GM18505 (cell line): ENCODE measurements around the gene HELZ.
"Not testable (repeated sequence)": the region's sequence is repeated elsewhere in the genome, so short reads cannot be mapped to it uniquely, and the experiment has no call there.

Source experiments
- ATAC-seq: cut with Tn5 transposase; IDR thresholded peaks from one replicate; pipeline ENCODE4 v1.9.1; 2021; ENCODE audit not compliant: unreplicated experiment
- POLR2A ChIP-seq: IDR thresholded peaks from 4 replicates; pipeline ENCODE4 v1.6.1; 2011; ENCODE audit warnings: borderline replicate concordance; ENCODE audit not compliant: insufficient read depth, insufficient read length; ENCODE audit errors: extremely low read depth

The HELZ gene

GRCh38 chr17:67138392-67138791 lies 106.6 kb downstream of the HELZ start:
- no peak for TF ChIP-seq POLR2A

DNA sequence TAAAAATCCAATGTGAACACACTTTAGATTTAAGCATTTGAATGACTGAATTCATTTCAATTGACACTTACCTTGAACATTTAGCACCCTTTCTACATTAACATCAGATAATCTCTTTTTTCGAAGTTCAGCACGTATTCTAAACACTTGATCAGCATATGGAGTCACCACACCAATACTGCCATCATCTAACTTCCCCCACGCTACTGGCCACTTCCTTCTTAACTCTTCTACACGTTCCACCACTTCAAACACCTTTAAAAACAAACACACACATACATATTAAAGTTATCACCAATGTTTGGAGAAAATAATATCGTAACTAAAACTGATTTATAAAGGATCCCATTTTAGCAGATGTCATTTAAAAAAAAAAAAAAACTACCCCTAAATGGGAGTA lies 107.1 kb downstream of the HELZ start:
- ATAC-seq = no peak

More at GRCh38 chr17:67138392-67138791, 106.6 kb downstream of the HELZ start:
- ATAC-seq = no peak

GRCh38 chr17:67137026-67137370 lies 108.0 kb downstream of the HELZ start:
- no peak for TF ChIP-seq POLR2A
- no peak for ATAC-seq

More for the DNA sequence above, 107.1 kb downstream of the HELZ start:
- no peak for TF ChIP-seq POLR2A

DNA sequence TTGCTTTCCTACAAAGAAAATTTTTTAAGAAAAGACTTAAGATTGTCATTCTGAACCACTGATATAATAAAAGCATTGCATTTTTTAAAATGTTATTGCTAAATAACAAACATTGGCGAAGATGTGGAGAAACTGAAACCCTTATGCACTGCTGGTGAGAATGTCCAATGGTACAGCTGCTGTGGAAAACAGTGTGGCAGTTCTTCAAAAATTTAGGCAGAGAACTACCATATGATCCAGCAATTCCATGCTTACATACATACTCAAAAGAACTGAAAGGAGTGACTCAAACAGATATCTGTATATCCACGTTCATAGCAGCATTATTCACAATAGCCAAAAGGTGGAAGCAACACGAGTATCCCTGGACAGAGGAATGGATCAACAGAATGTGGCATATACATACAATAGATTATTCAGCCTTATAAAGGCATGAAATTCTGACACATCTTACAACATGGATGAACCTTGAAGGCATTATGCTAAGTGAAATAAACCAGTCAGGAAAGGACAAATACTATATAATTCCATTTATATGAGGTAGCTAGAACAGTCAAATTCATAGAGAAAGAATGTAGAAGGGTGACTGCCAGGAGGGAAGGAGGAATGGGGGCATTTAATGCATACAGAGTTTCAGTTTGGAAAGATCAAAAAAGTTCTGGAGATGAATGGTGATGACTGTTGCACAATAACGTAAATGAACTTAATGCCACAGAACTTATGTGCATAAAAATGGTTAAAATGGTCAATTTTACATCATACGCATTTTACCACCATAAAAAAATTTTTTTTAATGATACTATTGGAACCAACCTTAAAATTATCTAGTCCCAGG lies 108.6 kb downstream of the HELZ start:
- no peak for TF ChIP-seq POLR2A
- no peak for ATAC-seq

DNA sequence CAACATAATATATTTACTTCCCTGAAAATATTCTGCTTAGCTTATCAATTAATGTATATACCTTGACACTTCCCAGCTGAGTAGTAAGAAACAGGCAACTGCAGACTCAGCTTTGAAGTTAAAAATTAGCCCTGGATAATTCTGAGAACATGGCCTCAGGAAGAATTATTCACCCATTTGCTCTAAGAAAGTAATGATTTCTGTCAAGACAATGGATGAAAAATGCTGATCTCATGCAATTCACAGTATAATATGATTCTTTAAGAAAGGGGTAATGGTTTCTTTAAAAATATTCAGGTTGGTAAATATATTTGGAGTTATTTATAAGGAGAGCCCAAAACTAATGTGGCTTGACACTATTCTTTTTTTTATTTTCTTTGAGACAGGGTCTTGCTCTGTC lies 111.8 kb downstream of the HELZ start:
- TF ChIP-seq POLR2A = no peak
- no peak for ATAC-seq

GRCh38 chr17:67132366-67132765 lies 112.6 kb downstream of the HELZ start:
- no peak for ATAC-seq
- TF ChIP-seq POLR2A = no peak

DNA sequence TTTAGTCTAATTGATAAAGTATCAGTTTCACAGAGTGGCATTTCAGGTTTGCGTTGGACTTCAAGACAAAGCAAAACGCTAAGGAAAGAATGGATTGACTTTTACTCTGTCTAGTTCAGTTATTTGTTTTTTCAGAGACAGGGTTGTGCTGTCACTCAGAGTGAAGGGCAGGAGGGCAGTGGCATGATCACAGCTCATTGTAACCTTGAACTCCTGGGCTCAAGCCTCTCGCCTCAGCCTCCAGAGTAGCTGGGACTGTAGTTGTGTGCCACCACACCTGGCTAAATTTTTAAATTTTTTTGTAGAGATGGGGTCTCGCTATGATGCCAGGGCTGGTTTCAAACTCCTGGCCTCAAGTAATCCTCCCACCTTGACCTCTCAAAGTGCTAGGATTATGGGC lies 114.2 kb downstream of the HELZ start:
- no peak for ATAC-seq
- TF ChIP-seq POLR2A = no peak

DNA sequence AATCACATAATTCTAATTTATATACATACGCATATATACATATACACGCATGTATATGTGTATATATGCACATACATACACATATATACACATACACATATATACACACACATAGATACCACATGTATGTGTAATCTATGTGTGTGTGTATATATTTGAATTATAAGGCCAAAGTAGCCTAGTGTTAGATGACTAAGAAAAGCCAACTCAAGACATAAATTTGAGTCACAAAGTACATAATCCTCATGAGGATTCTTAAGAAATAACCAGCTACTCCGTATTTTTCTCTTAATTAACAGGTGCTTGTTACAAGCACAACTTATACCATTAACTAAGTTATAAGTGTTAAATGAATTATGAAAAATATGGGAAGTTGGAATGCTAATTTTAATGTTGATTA lies 115.7 kb downstream of the HELZ start:
- no peak for TF ChIP-seq POLR2A

DNA sequence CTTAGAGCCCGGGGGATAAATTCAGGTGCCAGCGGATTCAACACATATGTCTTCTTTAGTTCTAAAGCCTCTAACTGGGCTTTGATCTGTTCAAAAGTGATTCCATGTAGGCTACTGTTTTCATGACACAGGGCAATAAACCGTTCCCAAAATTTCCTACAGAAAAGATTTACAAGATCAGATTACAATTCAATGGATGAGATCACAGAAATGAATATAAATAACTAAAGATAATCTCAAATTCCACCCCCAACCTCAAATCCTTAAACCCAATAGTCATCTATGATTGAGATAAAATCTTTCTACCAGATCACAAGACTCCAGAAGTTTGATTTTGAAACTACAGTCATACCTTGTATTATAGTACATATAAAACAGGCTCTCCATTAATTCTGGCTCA lies 116.3 kb downstream of the HELZ start:
- no peak for ATAC-seq

More for the DNA sequence above, 115.7 kb downstream of the HELZ start:
- no peak for ATAC-seq

DNA sequence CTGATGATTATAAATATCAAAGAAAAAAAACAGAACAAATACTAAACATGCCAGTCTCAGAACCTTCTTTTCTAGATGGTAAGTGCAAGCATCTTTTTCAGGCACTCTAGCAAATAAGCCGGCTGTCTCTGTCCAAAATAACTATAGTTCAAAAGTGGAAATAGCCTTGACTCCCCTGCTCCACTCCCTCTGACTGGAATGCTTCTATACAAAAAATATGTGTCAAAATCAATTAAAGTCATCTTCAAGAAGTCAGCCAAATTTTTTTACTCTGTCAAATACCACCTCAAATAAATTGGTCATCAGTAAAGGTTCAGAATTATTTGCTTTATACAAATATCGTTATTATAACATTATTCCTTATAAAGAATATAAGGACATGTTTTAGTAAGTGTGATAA lies 117.1 kb downstream of the HELZ start:
- no peak for TF ChIP-seq POLR2A
- ATAC-seq = no peak

More for the DNA sequence above, 116.3 kb downstream of the HELZ start:
- no peak for TF ChIP-seq POLR2A

DNA sequence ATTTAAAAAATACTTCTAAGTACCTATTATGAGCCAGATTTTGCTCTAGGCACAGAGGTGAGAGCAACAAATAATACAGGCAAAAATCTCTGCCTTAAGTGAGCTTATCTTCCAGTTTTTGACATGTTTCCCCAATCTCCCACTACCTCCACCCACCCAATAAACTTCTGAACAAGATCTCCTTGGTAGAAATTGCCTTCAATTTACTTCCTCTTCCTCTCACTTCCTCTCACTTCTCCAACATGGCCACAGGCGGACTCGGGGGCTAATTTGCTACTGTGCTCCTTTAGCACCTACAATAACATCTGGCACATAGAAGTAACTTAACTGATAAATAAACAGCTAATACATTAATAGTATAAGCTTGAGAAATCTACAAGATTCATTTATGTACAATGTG lies 118.0 kb downstream of the HELZ start:
- no peak for ATAC-seq
- TF ChIP-seq POLR2A = no peak

- not testable (repeated sequence) for ATAC-seq
Observed at GRCh38 chr17:67126543-67126942, 118.5 kb downstream of the HELZ start.

DNA sequence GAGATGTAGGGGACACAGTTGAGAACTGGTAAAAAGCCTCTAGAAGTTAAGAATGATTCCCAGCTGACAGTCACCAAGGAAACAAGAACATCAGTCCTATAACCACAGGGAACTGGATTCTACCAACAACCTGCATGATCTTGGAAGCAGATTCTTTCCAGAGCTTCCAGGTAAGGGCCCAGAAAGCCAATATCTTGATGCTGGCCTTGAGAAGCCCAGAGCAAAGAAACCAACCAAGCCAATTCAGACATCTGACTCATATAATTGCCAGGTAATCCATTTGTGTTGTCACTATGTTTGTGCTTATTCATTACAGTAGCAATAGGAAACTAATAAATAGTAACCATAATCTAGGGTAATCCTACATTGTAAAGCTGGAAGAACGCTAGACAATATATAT lies 119.1 kb downstream of the HELZ start:
- no peak for ATAC-seq

GRCh38 chr17:67125417-67125816 lies 119.6 kb downstream of the HELZ start:
- no peak for TF ChIP-seq POLR2A
- no peak for ATAC-seq

More for the DNA sequence above, 119.1 kb downstream of the HELZ start:
- TF ChIP-seq POLR2A = no peak

DNA sequence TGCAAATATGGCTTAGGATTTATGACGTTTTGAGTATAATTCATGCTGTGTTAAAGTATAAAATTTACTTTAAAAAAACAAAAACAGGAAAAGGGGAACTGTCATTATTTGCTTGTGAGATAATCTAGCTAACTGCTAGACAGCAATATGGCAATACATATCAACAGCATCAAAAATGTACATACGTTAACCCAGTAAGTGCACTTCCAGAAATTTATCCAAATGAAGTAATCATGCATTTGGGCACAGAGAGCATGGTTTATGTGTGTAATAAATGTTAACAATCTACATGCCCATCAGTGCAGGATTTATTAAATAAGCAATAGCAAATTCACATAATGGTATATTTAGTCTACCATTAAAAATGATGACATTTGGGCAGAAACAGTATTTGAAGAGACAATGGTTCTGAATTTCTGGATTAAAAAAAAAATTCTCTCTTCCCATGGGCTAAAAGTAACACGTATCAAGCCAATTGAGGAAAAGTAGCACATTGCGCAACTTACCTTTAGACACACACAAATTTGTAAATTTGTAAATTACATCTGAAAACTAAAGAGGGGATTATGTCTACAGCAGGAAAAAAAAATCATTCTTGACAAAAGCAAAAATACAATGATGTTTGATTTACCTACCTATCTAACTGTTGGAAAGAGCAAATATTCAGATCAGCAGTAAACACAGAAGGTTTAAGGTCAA lies 120.4 kb downstream of the HELZ start:
- no peak for ATAC-seq
- TF ChIP-seq POLR2A = no peak

DNA sequence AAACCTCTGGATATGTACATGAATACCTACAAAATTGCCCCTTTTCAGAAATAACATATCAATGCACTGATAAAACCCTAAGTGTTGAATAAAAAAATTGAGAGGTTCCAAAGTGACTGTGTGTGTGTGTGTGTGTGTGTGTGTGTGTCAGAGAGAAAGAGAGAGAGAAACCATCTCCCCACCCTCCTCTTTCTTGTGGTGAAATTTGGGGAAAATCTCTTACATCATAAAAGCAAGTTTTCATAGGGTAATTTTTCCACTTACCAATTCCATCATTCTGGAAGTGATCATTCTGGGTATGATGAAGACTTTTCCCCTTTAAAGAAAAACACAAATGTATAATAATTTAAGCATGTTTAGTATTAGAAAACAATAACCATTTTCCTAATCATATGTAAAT lies 121.3 kb downstream of the HELZ start:
- no peak for ATAC-seq
- no peak for TF ChIP-seq POLR2A
